DOHH2 (cell line): ENCODE measurements around the gene GFY.
A peak's percentile ranks its signal among the peaks of the same experiment; 100 is the strongest.

ENCODE experiments used
- H3F3A ChIP-seq: fragments of 200-600 bp; sonication (generic), shearing (Covaris generic); 2 replicates; pipeline ENCODE4 v1.6.0; 2016; ENCODE audit warnings: antibody characterized with exemption, mild to moderate bottlenecking; ENCODE audit not compliant: control insufficient read depth, insufficient read depth
- H3K27ac ChIP-seq: fragments of 200-600 bp; sonication (generic); 2 replicates; pipeline ENCODE4 v1.5.1; 2014; ENCODE audit warnings: low read depth, mild to moderate bottlenecking, low read length, moderate library complexity
- H3K27me3 ChIP-seq: fragments of 200-600 bp; sonication (generic); 2 replicates; pipeline ENCODE4 v1.6.1; 2014; ENCODE audit warnings: mild to moderate bottlenecking, low read length, mixed read lengths; ENCODE audit not compliant: control insufficient read depth
- H3K36me3 ChIP-seq: fragments of 200-600 bp; sonication (generic); 2 replicates; pipeline ENCODE4 v1.6.1; 2014; ENCODE audit warnings: mild to moderate bottlenecking, low read length, moderate library complexity, mixed read lengths; ENCODE audit not compliant: control insufficient read depth
- H3K4me1 ChIP-seq: fragments of 200-600 bp; sonication (generic); 2 replicates; pipeline ENCODE4 v1.6.1; 2014; ENCODE audit warnings: mild to moderate bottlenecking, low read length, mixed read lengths; ENCODE audit not compliant: control insufficient read depth
- H3K4me2 ChIP-seq: fragments of 200-600 bp; sonication (generic); 2 replicates; pipeline ENCODE4 v1.6.0; 2014; ENCODE audit warnings: mild to moderate bottlenecking, low read length, moderate library complexity
- H3K4me3 ChIP-seq: fragments of 200-600 bp; sonication (generic); 2 replicates; pipeline ENCODE4 v1.5.1; 2014; ENCODE audit warnings: mild to moderate bottlenecking, low read length, mixed read lengths
- H3K79me2 ChIP-seq: fragments of 200-600 bp; sonication (generic); 2 replicates; pipeline ENCODE4 v1.6.1; 2014; ENCODE audit warnings: mild to moderate bottlenecking, low read length, mixed read lengths; ENCODE audit not compliant: control insufficient read depth
- H3K9me2 ChIP-seq: fragments of 200-600 bp; sonication (generic); replicated peaks from 2 replicates; pipeline ENCODE4 v1.6.1; 2014; ENCODE audit warnings: mild to moderate bottlenecking, low read length, mixed read lengths; ENCODE audit not compliant: control insufficient read depth
- H3K9me3 ChIP-seq: fragments of 200-600 bp; sonication (generic); 2 replicates; pipeline ENCODE4 v1.6.1; 2014; ENCODE audit warnings: antibody characterized with exemption, low read length, mixed read lengths; ENCODE audit not compliant: control insufficient read depth, insufficient read depth
- H4K20me1 ChIP-seq: fragments of 200-600 bp; sonication (generic); 2 replicates; pipeline ENCODE4 v1.6.0; 2014; ENCODE audit warnings: low read depth, mild to moderate bottlenecking, antibody characterized with exemption, low read length, moderate library complexity; ENCODE audit not compliant: control insufficient read depth, insufficient read depth
- CTCF ChIP-seq: fragments of 200-600 bp; sonication (generic); IDR thresholded peaks from one replicate; pipeline ENCODE4 v1.5.1; 2014; ENCODE audit warnings: antibody characterized with exemption, mild to moderate bottlenecking, low read depth, low read length; ENCODE audit not compliant: poor library complexity, severe bottlenecking
- EZH2phosphoT487 ChIP-seq: fragments of 200-600 bp; sonication (generic); IDR thresholded peaks from 2 replicates; pipeline ENCODE4 v1.6.1; 2017; ENCODE audit warnings: borderline replicate concordance, mild to moderate bottlenecking, antibody characterized with exemption, low read length, moderate library complexity, mixed read lengths

The GFY gene

GRCh38 chr19:49423071-49423984, 1.9 kb upstream of the GFY start, which contains the start of gene PTH2:
PTH2 (minus strand) TSS chr19:49423441; CDS start chr19:49423339, 102 bp downstream.
- H3K27ac ChIP-seq: no peak within 1 kb of the TSS
- H3K9me2 ChIP-seq: no peaks in the 10 kb centered on the region
- H4K20me1 ChIP-seq: no peaks in the 10 kb centered on the region
- H3K9me3 ChIP-seq: no peaks in the 10 kb centered on the region
- TF ChIP-seq CTCF (no peak), EZH2phosphoT487 (no peak; the same call in 1 of the 2 replicates)
- no peak within 1 kb of the TSS for H3K4me3 ChIP-seq
- H3K4me2 ChIP-seq: no peak within 1 kb of the TSS
- peaks cover 2% of the 10 kb centered on the region; the same call in 1 of the 2 replicates for H3F3A ChIP-seq
- H3K4me1 ChIP-seq: peaks cover 47% of the 10 kb centered on the region
- no peaks in the 10 kb centered on the region for H3K79me2 ChIP-seq
- no peaks in the 10 kb centered on the region for H3K36me3 ChIP-seq
- H3K27me3 ChIP-seq: peaks cover 77% of the 10 kb centered on the region

GRCh38 chr19:49423985-49424303, 1.2 kb upstream of the GFY start:
- Histone ChIP-seq H3K27me3 (peaks cover 83% of the 10 kb centered on the region), H3K9me3 (no peaks in the 10 kb centered on the region), H3K9me2 (no peaks in the 10 kb centered on the region), H4K20me1 (no peaks in the 10 kb centered on the region), H3K79me2 (no peaks in the 10 kb centered on the region), H3F3A (peaks cover 2% of the 10 kb centered on the region; the same call in 1 of the 2 replicates), H3K4me1 (peaks cover 44% of the 10 kb centered on the region), H3K36me3 (no peaks in the 10 kb centered on the region), H3K4me2 (no peak overlapping the region), H3K4me3 (no peak overlapping the region), H3K27ac (no peak overlapping the region)
- no peak for TF ChIP-seq EZH2phosphoT487
- TF ChIP-seq CTCF: no peak

GRCh38 chr19:49425922-49426592, 869 bp downstream of the GFY start:
- peak overlapping the region; percentile 23; the same call in 1 of the 2 replicates for H3K4me2 ChIP-seq
- no peak overlapping the region for H3K4me3 ChIP-seq

More at GRCh38 chr19:49425922-49426592, 869 bp downstream of the GFY start:
- H3K79me2 ChIP-seq: no peaks in the 10 kb centered on the region
- H3K36me3 ChIP-seq: no peaks in the 10 kb centered on the region
- no peak overlapping the region for H3K27ac ChIP-seq
- H4K20me1 ChIP-seq: no peaks in the 10 kb centered on the region
- H3K27me3 ChIP-seq: peaks cover 87% of the 10 kb centered on the region
- no peaks in the 10 kb centered on the region for H3K9me3 ChIP-seq
- peaks cover 52% of the 10 kb centered on the region for H3K4me1 ChIP-seq
- TF ChIP-seq CTCF (no peak), EZH2phosphoT487 (no peak)
- H3F3A ChIP-seq: peaks cover 7% of the 10 kb centered on the region; the same call in 1 of the 2 replicates
- H3K9me2 ChIP-seq: no peaks in the 10 kb centered on the region
